Activated T-helper 2 cell treated with anti-CD3 and anti-CD28 coated beads, Interferon-gamma antibody, Interleukin-2, Interleukin-4, amounts not matched to agents 10 μg/mL and 5 μg/mL and 100 μg/mL, durations not matched to agents 14 hours and 24 hours and 36 hours (primary cell): ENCODE data around the gene USE1. TPM values are rescaled to one million over a fixed set of nuclear protein-coding genes. Genes with fewer than 3 reads are reported as not detected.

Experiments used
- DNase-seq: peaks from one replicate; pipeline ENCODE4 v3.0.0; 2021; ENCODE audit warnings: low spot score
- H3K27ac Mint-ChIP-seq: one replicate; pipeline ENCODE4 v1.8.0; 2021; ENCODE audit warnings: mixed read lengths
- H3K27me3 Mint-ChIP-seq: one replicate; pipeline ENCODE4 v1.8.0; 2021; ENCODE audit warnings: low read depth, mixed read lengths
- H3K36me3 Mint-ChIP-seq: one replicate; pipeline ENCODE4 v1.8.0; 2021; ENCODE audit warnings: low read depth, mixed read lengths
- H3K4me1 Mint-ChIP-seq: one replicate; pipeline ENCODE4 v1.8.0; 2021; ENCODE audit warnings: low read depth, mixed read lengths
- H3K4me3 Mint-ChIP-seq: one replicate; pipeline ENCODE4 v1.8.0; 2021; ENCODE audit warnings: low read depth, mild to moderate bottlenecking, moderate library complexity, mixed read lengths
- H3K9me3 Mint-ChIP-seq: one replicate; pipeline ENCODE4 v1.8.0; 2021; ENCODE audit warnings: mixed read lengths
- intact Hi-C: fragments of 100-400 bp; cut with micrococcal nuclease; formaldehyde crosslinking; loops from one replicate; pipeline ENCODE4 v1.15.1; 2023
- total RNA-seq: library from RNA; stranded (reverse); gene quantifications from 2 replicates; pipeline ENCODE4 v1.2.3, GENCODE V29; 2022

USE1 gene
- total RNA-seq, 1 donor from 2014 or later = 26.4 TPM

- H3K36me3 Mint-ChIP-seq = peaks cover 20% of the 10 kb centered on the region
- H3K27ac Mint-ChIP-seq = no peak overlapping the region
- H3K27me3 Mint-ChIP-seq = no peaks in the 10 kb centered on the region
- DNase-seq = no peak
- H3K4me1 Mint-ChIP-seq = peaks cover 4% of the 10 kb centered on the region
- no peaks in the 10 kb centered on the region for H3K9me3 Mint-ChIP-seq
- no peak overlapping the region for H3K4me3 Mint-ChIP-seq
- intact Hi-C loops = no loop called here
Measured at GRCh38 chr19:17232258-17232657, 17.1 kb downstream of the USE1 start.

GRCh38 chr19:17234911-17235299 is 19.7 kb downstream of the USE1 start:
- Mint-ChIP-seq H3K9me3 (no peaks in the 10 kb centered on the region), H3K4me1 (peaks cover 2% of the 10 kb centered on the region), H3K27ac (peak overlapping the region; percentile 58), H3K27me3 (no peaks in the 10 kb centered on the region), H3K36me3 (peaks cover 11% of the 10 kb centered on the region), H3K4me3 (peak overlapping the region; percentile 76)
- DNase-seq = peak; percentile 61
- intact Hi-C loops = loop anchor here (1.0 to 2.0 kb wide), 3 partner anchors 9 to 158 kb away; partner anchors contain the start of gene OCEL1

GRCh38 chr19:17235300-17235970 is 20.3 kb downstream of the USE1 start:
- Mint-ChIP-seq H3K9me3 (no peaks in the 10 kb centered on the region), H3K4me1 (peaks cover 2% of the 10 kb centered on the region), H3K27me3 (no peaks in the 10 kb centered on the region), H3K36me3 (peaks cover 11% of the 10 kb centered on the region), H3K4me3 (peak overlapping the region; percentile 76), H3K27ac (peak overlapping the region; percentile 58)
- intact Hi-C loops = loop anchor here (1.0 to 2.0 kb wide), 2 partner anchors 9 to 159 kb away; partner anchors contain the start of gene OCEL1
- DNase-seq = peak; percentile 69

- DNase-seq = no peak
- Mint-ChIP-seq H3K4me1 (peaks cover 2% of the 10 kb centered on the region), H3K9me3 (no peaks in the 10 kb centered on the region), H3K27ac (no peak overlapping the region), H3K36me3 (peaks cover 11% of the 10 kb centered on the region), H3K4me3 (peak overlapping the region; percentile 76), H3K27me3 (no peaks in the 10 kb centered on the region)
- intact Hi-C loops = loop anchor here (1.0 to 2.0 kb wide), 2 partner anchors 10 to 159 kb away; partner anchors contain the start of gene OCEL1
Measured at GRCh38 chr19:17235971-17236777, 21.0 kb downstream of the USE1 start.

GRCh38 chr19:17236811-17237543 is 21.8 kb downstream of the USE1 start:
- H3K27me3 Mint-ChIP-seq = no peaks in the 10 kb centered on the region
- H3K27ac Mint-ChIP-seq = no peak overlapping the region
- H3K36me3 Mint-ChIP-seq = peaks cover 7% of the 10 kb centered on the region
- H3K9me3 Mint-ChIP-seq = no peaks in the 10 kb centered on the region
- intact Hi-C loops = no loop called here
- H3K4me3 Mint-ChIP-seq = peak overlapping the region; percentile 68
- DNase-seq = no peak
- H3K4me1 Mint-ChIP-seq = peaks cover 2% of the 10 kb centered on the region

- Mint-ChIP-seq H3K4me3 (peak overlapping the region; percentile 45), H3K27me3 (no peaks in the 10 kb centered on the region), H3K9me3 (no peaks in the 10 kb centered on the region), H3K27ac (no peak overlapping the region), H3K4me1 (peaks cover 2% of the 10 kb centered on the region), H3K36me3 (peaks cover 3% of the 10 kb centered on the region)
- DNase-seq = no peak
- intact Hi-C loops = no loop called here
Measured at GRCh38 chr19:17237747-17238706, 22.9 kb downstream of the USE1 start.

GRCh38 chr19:17240062-17240752 is 25.1 kb downstream of the USE1 start:
- Mint-ChIP-seq H3K27me3 (peaks cover 7% of the 10 kb centered on the region), H3K36me3 (no peaks in the 10 kb centered on the region), H3K27ac (no peak overlapping the region), H3K9me3 (no peaks in the 10 kb centered on the region), H3K4me3 (no peak overlapping the region), H3K4me1 (no peaks in the 10 kb centered on the region)
- intact Hi-C loops = no loop called here
- DNase-seq = no peak

GRCh38 chr19:17240826-17241399 is 25.8 kb downstream of the USE1 start:
- Mint-ChIP-seq H3K27ac (no peak overlapping the region), H3K27me3 (peaks cover 7% of the 10 kb centered on the region), H3K36me3 (no peaks in the 10 kb centered on the region), H3K4me3 (no peak overlapping the region), H3K4me1 (no peaks in the 10 kb centered on the region), H3K9me3 (no peaks in the 10 kb centered on the region)
- intact Hi-C loops = no loop called here
- no peak for DNase-seq

- intact Hi-C loops = no loop called here
- DNase-seq = no peak
- H3K27ac Mint-ChIP-seq = no peak overlapping the region
- H3K27me3 Mint-ChIP-seq = peaks cover 14% of the 10 kb centered on the region
- no peaks in the 10 kb centered on the region for H3K9me3 Mint-ChIP-seq
- H3K4me3 Mint-ChIP-seq = no peak overlapping the region
- H3K36me3 Mint-ChIP-seq = no peaks in the 10 kb centered on the region
- H3K4me1 Mint-ChIP-seq = peaks cover 2% of the 10 kb centered on the region
Measured at GRCh38 chr19:17242431-17243208, 27.5 kb downstream of the USE1 start.

GRCh38 chr19:17243211-17243829 is 28.2 kb downstream of the USE1 start:
- intact Hi-C loops = no loop called here
- peaks cover 14% of the 10 kb centered on the region for H3K27me3 Mint-ChIP-seq
- no peaks in the 10 kb centered on the region for H3K36me3 Mint-ChIP-seq
- H3K27ac Mint-ChIP-seq = no peak overlapping the region
- H3K4me1 Mint-ChIP-seq = peaks cover 2% of the 10 kb centered on the region
- no peaks in the 10 kb centered on the region for H3K9me3 Mint-ChIP-seq
- DNase-seq = no peak
- H3K4me3 Mint-ChIP-seq = peak overlapping the region; percentile 65
